GM21825 (cell line): ENCODE results near the gene ID3.

Experiments used
- ATAC-seq: cut with Tn5 transposase; IDR thresholded peaks from one replicate; pipeline ENCODE4 v1.9.1; 2021; ENCODE audit warnings: mild to moderate bottlenecking, moderate library complexity; ENCODE audit not compliant: unreplicated experiment

ID3 gene

GRCh38 chr1:23566304-23566703 is 7.0 kb upstream of the ID3 start:
- no peak for ATAC-seq

- no peak for ATAC-seq
Measured at GRCh38 chr1:23565776-23566175, 6.5 kb upstream of the ID3 start.

- ATAC-seq, result no peak
Measured at GRCh38 chr1:23564529-23565122, 5.3 kb upstream of the ID3 start.

- ATAC-seq, result no peak
Measured at GRCh38 chr1:23563755-23564374, 4.6 kb upstream of the ID3 start.

- no peak for ATAC-seq
Measured at GRCh38 chr1:23563003-23563402, 3.7 kb upstream of the ID3 start.

- no peak for ATAC-seq
Measured at GRCh38 chr1:23562137-23562876, 3.0 kb upstream of the ID3 start.

GRCh38 chr1:23561813-23562100 is 2.5 kb upstream of the ID3 start:
- no peak for ATAC-seq

- no peak for ATAC-seq
Measured at GRCh38 chr1:23561076-23561812, 1.9 kb upstream of the ID3 start.

GRCh38 chr1:23559985-23560741 is 862 bp upstream of the ID3 start:
- no peak for ATAC-seq

GRCh38 chr1:23558872-23559135 is 497 bp downstream of the ID3 start:
- no peak for ATAC-seq

- ATAC-seq, result no peak
Measured at GRCh38 chr1:23558140-23558871, 995 bp downstream of the ID3 start.

GRCh38 chr1:23557471-23558124 is 1.7 kb downstream of the ID3 start:
- ATAC-seq, result no peak

GRCh38 chr1:23556635-23557470 is 2.4 kb downstream of the ID3 start:
- no peak for ATAC-seq

- ATAC-seq, result no peak
Measured at GRCh38 chr1:23555986-23556634, 3.2 kb downstream of the ID3 start.

GRCh38 chr1:23555270-23555985 is 3.9 kb downstream of the ID3 start:
- ATAC-seq, result no peak

- peak; percentile 39 for ATAC-seq
Measured at GRCh38 chr1:23554481-23555269, 4.6 kb downstream of the ID3 start.

- no peak for ATAC-seq
Measured at GRCh38 chr1:23554127-23554480, 5.2 kb downstream of the ID3 start.
